ENCODE data around the gene LSM11.

LSM11 gene

GRCh38 chr5:157778121-157778805, 34.8 kb downstream of the LSM11 start:
- DNase-seq = peak; percentile 49 to 60

- DNase-seq = no peak
Measured at GRCh38 chr5:157779221-157779620, 35.7 kb downstream of the LSM11 start.

GRCh38 chr5:157785801-157786200, 42.3 kb downstream of the LSM11 start:
- DNase-seq = no peak

GRCh38 chr5:157793301-157793700, 49.8 kb downstream of the LSM11 start:
- no peak for DNase-seq

- DNase-seq = no peak
Measured at GRCh38 chr5:157799578-157799977, 56.1 kb downstream of the LSM11 start.

GRCh38 chr5:157800137-157800536, 56.6 kb downstream of the LSM11 start:
- DNase-seq = no peak

- DNase-seq = no peak
Measured at GRCh38 chr5:157802736-157803135, 59.2 kb downstream of the LSM11 start.

- DNase-seq = no peak
Measured at GRCh38 chr5:157808043-157808442, 64.5 kb downstream of the LSM11 start.
